Measurements from ENCODE around the gene GALNT17. TPM values are rescaled to one million over a fixed set of nuclear protein-coding genes. Genes with fewer than 3 reads are reported as not detected.

The GALNT17 gene
- total RNA-seq, 2 donors from 2014 or later: 0.82 to 4.0 TPM

GRCh38 chr7:71453630-71454029, 321.7 kb downstream of the GALNT17 start:
- Histone ChIP-seq H3K27ac (no peak overlapping the region), H3K27me3 (no peaks in the 10 kb centered on the region), H3K9me3 (no peaks in the 10 kb centered on the region), H3K36me3 (no peaks in the 10 kb centered on the region), H3K4me3 (no peak overlapping the region), H3K4me1 (no peaks in the 10 kb centered on the region)
- no peak for TF ChIP-seq CTCF (IDR thresholded peaks at IDR 0.05)
- no peak for DNase-seq (ENCODE audit: low spot score)

GRCh38 chr7:71454981-71455380, 323.0 kb downstream of the GALNT17 start:
- no peaks in the 10 kb centered on the region for H3K9me3 ChIP-seq
- H3K36me3 ChIP-seq: no peaks in the 10 kb centered on the region
- no peak for TF ChIP-seq CTCF (IDR thresholded peaks at IDR 0.05)
- DNase-seq (ENCODE audit: low spot score): no peak
- no peaks in the 10 kb centered on the region for H3K4me1 ChIP-seq
- H3K4me3 ChIP-seq: no peak overlapping the region
- no peaks in the 10 kb centered on the region for H3K27me3 ChIP-seq
- H3K27ac ChIP-seq: no peak overlapping the region

DNA sequence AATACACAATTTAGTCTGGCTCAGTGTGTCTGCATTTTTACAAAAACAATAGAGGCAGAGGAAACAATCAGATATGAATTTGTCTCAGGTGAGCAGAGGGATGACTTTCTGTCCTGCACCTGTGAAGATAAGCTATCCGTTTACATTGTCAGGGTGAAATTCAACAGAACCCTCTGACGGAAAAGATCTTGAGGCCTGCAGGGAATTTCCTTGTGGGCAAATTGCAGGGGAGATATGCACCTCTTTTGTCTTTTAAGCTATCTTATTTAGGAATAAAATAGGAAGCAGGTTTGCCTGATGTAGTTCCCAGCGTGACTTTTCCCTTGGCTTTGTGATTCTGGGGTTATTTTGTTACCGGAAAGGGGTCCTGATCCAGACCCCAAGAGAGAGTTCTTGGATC, 325.1 kb downstream of the GALNT17 start:
- H3K27ac ChIP-seq: no peak overlapping the region
- no peak for TF ChIP-seq CTCF (IDR thresholded peaks at IDR 0.05)
- no peaks in the 10 kb centered on the region for H3K4me1 ChIP-seq
- H3K27me3 ChIP-seq: no peaks in the 10 kb centered on the region
- no peak overlapping the region for H3K4me3 ChIP-seq
- H3K9me3 ChIP-seq: peaks cover 0 to 2% of the 10 kb centered on the region in 2 donors
- H3K36me3 ChIP-seq: no peaks in the 10 kb centered on the region
- no peak for DNase-seq (ENCODE audit: low spot score)

- no peak overlapping the region for H3K27ac ChIP-seq
These were observed 326.1 kb downstream of the GALNT17 start for GRCh38 chr7:71457846-71458590.

DNA sequence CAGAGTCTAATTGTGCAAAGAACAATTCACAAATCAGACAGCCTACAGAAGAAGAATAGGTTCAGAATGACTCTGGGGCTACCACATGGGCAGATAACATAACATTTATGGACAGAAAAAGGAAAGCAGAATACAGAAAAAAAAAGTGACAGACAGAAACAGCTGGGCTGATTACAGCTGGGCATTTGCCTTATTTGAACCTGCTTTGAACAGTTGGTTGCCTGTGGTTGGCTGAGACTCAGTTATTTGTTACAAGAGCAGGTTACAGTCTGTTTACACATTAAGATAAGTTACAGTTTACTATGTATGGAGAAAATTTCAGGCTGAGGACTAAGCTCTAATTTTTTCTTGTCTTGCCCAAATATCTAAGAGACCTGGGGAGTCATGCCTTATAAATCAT, 327.2 kb downstream of the GALNT17 start:
- no peaks in the 10 kb centered on the region for H3K27me3 ChIP-seq
- no peaks in the 10 kb centered on the region for H3K36me3 ChIP-seq
- no peak for DNase-seq (ENCODE audit: low spot score)
- no peak overlapping the region for H3K4me3 ChIP-seq
- no peak for TF ChIP-seq CTCF (IDR thresholded peaks at IDR 0.05)
- peaks cover 0 to 5% of the 10 kb centered on the region in 2 donors for H3K4me1 ChIP-seq
- no peak overlapping the region for H3K27ac ChIP-seq
- peaks cover 0 to 5% of the 10 kb centered on the region in 2 donors for H3K9me3 ChIP-seq

More at GRCh38 chr7:71457846-71458590, 326.1 kb downstream of the GALNT17 start:
- Histone ChIP-seq H3K4me1 (no peaks in the 10 kb centered on the region), H3K27me3 (no peaks in the 10 kb centered on the region), H3K36me3 (no peaks in the 10 kb centered on the region), H3K4me3 (no peak overlapping the region), H3K9me3 (peaks cover 0 to 5% of the 10 kb centered on the region in 2 donors)
- no peak for TF ChIP-seq CTCF (IDR thresholded peaks at IDR 0.05)
- DNase-seq (ENCODE audit: low spot score): no peak

DNA sequence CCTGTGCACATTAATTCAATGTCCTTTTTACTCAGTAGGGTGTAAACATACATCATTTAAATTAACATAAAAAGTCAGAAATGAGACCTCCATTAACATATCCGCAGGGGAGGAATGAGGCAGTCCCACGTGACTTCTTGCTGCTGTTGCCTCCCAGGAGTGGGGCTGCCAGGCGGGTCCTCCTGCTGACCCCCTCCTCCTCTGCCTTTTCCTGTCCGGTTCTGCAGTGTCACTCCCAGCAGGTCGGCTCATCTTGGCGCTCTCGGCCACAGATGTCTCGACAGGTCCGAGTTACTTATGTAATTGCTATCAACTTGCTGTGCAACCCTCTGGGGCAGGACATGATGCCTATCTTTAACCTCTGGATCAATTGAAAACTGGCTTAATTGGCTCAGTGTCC, 329.6 kb downstream of the GALNT17 start:
- Histone ChIP-seq H3K36me3 (no peaks in the 10 kb centered on the region), H3K9me3 (peaks cover 0 to 5% of the 10 kb centered on the region in 2 donors), H3K4me1 (peaks cover 0 to 5% of the 10 kb centered on the region in 2 donors), H3K27ac (no peak overlapping the region), H3K27me3 (no peaks in the 10 kb centered on the region), H3K4me3 (no peak overlapping the region)
- no peak for TF ChIP-seq CTCF (IDR thresholded peaks at IDR 0.05)
- no peak for DNase-seq (ENCODE audit: low spot score)
